GM10847 (cell line): ENCODE measurements around the gene PXYLP1.

Experiments
- POLR2A ChIP-seq: IDR thresholded peaks from 2 replicates; pipeline ENCODE4 v1.6.1; 2011; ENCODE audit not compliant: insufficient read length; ENCODE audit errors: extremely low read depth

PXYLP1 gene

GRCh38 chr3:141255137-141255845 lies 23.7 kb downstream of the PXYLP1 start:
- no peak for TF ChIP-seq POLR2A

- TF ChIP-seq POLR2A: no peak
These were observed 24.2 kb downstream of the PXYLP1 start for GRCh38 chr3:141255846-141256261.

- TF ChIP-seq POLR2A: no peak
These were observed 25.2 kb downstream of the PXYLP1 start for GRCh38 chr3:141256820-141257219.

- no peak for TF ChIP-seq POLR2A
These were observed 26.3 kb downstream of the PXYLP1 start for GRCh38 chr3:141257961-141258360.

GRCh38 chr3:141258973-141259372 lies 27.3 kb downstream of the PXYLP1 start:
- TF ChIP-seq POLR2A: no peak

GRCh38 chr3:141259821-141260629 lies 28.4 kb downstream of the PXYLP1 start:
- TF ChIP-seq POLR2A: no peak

- no peak for TF ChIP-seq POLR2A
These were observed 29.0 kb downstream of the PXYLP1 start for GRCh38 chr3:141260630-141260927.

GRCh38 chr3:141261472-141262307 lies 30.1 kb downstream of the PXYLP1 start:
- TF ChIP-seq POLR2A: no peak

GRCh38 chr3:141262308-141262705 lies 30.7 kb downstream of the PXYLP1 start:
- TF ChIP-seq POLR2A: no peak

- no peak for TF ChIP-seq POLR2A
These were observed 34.6 kb downstream of the PXYLP1 start for GRCh38 chr3:141266186-141266585.

- no peak for TF ChIP-seq POLR2A
These were observed 35.4 kb downstream of the PXYLP1 start for GRCh38 chr3:141266797-141267555.

- TF ChIP-seq POLR2A: no peak
These were observed 36.0 kb downstream of the PXYLP1 start for GRCh38 chr3:141267629-141268028.

GRCh38 chr3:141268306-141268705 lies 36.7 kb downstream of the PXYLP1 start:
- no peak for TF ChIP-seq POLR2A

- TF ChIP-seq POLR2A: no peak
These were observed 37.2 kb downstream of the PXYLP1 start for GRCh38 chr3:141268791-141269190.

- no peak for TF ChIP-seq POLR2A
These were observed 38.3 kb downstream of the PXYLP1 start for GRCh38 chr3:141269961-141270360.
